Activated CD8-positive, alpha-beta memory T cell treated with anti-CD3 and anti-CD28 coated beads for 36 hours (primary cell): ENCODE results near the gene CIPC. TPM values are rescaled to one million over a fixed set of nuclear protein-coding genes. Genes with fewer than 3 reads are reported as not detected.

Experiments
- CTCF ChIA-PET: fragments of 350-600 bp; sonication (Branson Sonifier 250); formaldehyde crosslinking; loops from one replicate; lab custom pipeline; 2021; ENCODE audit warnings: antibody characterized with exemption; lab: Charles Lee
- POLR2A ChIA-PET: fragments of 350-600 bp; sonication (Branson Sonifier 250); formaldehyde crosslinking; loops from one replicate; lab custom pipeline; 2021; ENCODE audit warnings: antibody characterized with exemption; lab: Charles Lee
- total RNA-seq, 2 experiments: library from RNA; stranded (reverse); gene quantifications; one replicate each; pipeline ENCODE4 v1.2.3, GENCODE V29; 2021

CIPC gene
- total RNA-seq, 2 experiments from 2014 or later = 11.2 to 12.0 TPM

DNA sequence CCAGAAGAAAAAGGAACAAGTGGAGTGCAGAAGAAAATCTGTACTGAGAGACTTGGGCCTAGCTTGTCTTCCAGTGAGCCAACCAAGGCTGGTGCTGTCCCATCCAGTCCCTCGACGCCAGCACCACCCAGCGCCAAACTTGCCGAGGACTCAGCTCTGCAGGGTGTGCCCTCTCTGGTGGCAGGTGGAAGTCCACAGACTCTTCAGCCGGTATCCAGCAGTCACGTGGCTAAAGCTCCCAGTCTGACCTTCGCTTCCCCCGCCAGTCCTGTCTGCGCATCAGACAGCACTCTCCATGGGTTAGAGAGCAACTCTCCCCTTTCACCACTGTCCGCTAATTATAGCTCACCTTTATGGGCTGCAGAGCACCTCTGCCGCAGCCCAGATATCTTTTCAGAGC lies 15.6 kb downstream of the CIPC start:
- CTCF ChIA-PET = interaction anchor here (1.3 kb wide), 1 partner anchor 45 kb away, joined by 3 read pairs; no protein-coding TSS in a partner anchor
- POLR2A ChIA-PET = interaction anchor here (0.5 to 1.0 kb wide), 3 partner anchors 16 to 260 kb away, joined by 3 to 4 read pairs (median 3); no protein-coding TSS in a partner anchor

DNA sequence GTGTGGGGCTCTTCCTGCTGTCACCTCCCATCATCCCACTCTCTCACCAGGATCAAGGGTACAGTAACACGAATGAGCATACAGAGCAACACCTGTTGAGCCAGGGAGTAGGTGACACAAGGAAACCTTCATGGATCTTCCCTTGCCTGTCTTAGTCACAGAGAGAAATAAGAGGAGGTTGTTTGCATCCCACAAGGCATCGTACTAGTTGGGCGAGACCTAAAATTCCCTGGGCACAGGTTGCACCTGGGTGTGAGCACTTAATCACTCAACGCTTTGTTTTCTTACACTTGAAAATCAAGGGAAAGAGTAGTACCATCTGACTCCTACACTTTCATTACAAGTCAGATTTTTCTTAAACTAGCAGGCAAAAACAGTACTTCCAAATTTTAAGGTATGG lies 16.6 kb downstream of the CIPC start:
- POLR2A ChIA-PET = interaction anchor here (1.0 kb wide), 1 partner anchor 87 kb away, joined by 3 read pairs; no protein-coding TSS in a partner anchor

DNA sequence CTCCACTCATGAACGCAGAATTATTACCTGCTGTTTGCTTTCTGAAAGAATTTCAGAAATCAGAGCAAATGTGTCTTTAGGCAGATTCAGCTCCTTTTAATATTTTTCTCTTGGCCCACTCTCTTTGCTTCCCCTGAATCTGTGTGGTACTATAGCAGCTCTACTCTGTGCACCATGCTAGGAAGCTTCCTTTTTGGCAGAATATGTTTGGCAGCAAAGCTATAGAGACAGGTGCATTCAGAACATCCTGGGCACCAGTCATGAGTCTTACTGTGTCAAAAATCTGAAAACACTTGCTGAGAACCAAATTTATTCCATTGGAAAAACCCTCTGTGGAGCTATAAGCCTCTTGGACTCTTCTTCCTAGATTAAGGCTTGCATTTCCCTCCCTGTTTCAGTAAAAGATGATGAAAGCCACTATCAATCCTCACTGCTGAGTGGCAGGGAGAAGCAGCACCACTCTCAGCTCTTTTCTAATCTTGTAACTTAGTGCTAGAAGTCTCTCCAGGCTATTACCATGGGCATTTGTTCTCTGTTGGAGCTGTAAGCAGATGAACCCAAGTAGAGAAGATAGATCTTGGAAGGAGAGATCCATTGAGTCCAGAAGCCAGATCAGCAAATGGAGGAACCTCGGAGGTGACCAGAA lies 18.2 kb downstream of the CIPC start:
- CTCF ChIA-PET = no interaction called here
- POLR2A ChIA-PET = no interaction called here

More for the DNA sequence above, 16.6 kb downstream of the CIPC start:
- CTCF ChIA-PET = no interaction called here

DNA sequence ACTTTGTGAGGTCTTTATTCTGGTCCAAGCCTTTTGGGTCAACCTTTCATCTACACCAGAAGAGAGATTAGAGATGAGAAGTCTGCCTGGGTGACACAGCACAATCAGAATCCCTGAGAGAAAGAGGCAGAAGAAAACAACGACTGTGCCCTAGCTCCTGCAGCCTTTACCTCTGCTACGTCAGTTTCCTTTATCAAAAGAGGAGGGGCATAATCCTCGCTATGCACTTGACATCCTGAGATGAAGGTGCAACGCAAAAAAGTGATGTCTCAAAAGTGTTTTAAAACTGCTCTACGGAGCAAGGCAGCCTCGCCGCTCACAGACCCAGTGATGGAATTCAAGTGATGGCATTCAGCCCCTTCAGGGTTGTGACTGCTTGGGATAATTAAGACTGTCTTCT lies 21.8 kb downstream of the CIPC start:
- POLR2A ChIA-PET = interaction anchor here (0.6 kb wide), 1 partner anchor 20 kb away, joined by 7 read pairs; no protein-coding TSS in a partner anchor
- CTCF ChIA-PET = interaction anchor here (0.6 to 1.8 kb wide), 3 partner anchors 21 to 57 kb away, joined by 3 to 5 read pairs (median 3); no protein-coding TSS in a partner anchor

DNA sequence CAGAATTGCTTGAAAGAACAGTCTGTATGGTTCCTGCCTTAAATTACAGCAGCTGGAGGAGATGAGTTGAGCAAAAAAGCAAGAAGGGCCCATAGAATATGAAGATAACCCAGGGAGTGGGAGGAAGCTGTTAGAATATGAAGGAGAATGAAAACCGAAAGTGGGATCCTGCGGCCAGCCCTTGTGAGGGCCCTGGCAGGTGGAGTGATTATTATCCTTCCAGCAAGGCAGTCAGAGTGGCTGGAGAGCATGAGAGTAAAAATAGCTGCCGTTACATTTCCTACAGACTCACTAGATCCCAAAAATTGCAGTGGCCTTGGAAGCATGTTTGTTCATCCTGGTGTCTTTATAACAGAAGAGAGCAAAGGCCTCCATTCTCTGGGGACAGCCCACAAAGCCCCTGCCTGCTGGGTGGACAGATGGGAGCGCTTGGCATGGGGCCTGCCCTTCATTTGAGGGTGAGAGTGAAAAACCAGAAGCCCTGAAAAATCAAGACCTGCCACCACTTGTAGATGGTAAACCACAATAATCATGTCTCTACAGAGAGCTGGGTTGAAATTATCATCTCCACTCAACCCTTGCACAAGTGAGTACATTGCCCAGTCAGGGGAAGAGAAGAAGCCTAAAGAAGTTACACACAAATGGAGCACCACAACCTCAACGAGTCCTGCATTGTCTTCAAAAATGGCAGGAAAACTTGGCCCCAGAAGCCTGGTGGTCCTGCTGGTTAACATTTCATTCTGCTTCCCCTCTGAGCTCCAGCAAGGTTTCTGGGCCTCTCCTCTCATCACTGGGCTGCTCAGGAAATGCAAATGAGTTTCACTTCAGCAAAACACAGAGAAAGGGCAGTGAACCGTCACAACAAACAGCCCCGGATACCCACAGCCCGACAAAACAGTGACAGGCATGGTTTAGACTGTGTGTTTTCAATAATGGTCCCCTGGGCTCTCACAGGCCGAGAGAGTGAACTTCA lies 23.0 kb downstream of the CIPC start:
- ChIA-PET POLR2A (interaction anchor here (0.6 kb wide), 2 partner anchors 21 to 23 kb away, joined by 3 to 7 read pairs; partner anchors contain the start of gene CIPC), CTCF (interaction anchor here (0.6 to 1.8 kb wide), 4 partner anchors 22 to 288 kb away, joined by 3 to 5 read pairs (median 4); no protein-coding TSS in a partner anchor)

DNA sequence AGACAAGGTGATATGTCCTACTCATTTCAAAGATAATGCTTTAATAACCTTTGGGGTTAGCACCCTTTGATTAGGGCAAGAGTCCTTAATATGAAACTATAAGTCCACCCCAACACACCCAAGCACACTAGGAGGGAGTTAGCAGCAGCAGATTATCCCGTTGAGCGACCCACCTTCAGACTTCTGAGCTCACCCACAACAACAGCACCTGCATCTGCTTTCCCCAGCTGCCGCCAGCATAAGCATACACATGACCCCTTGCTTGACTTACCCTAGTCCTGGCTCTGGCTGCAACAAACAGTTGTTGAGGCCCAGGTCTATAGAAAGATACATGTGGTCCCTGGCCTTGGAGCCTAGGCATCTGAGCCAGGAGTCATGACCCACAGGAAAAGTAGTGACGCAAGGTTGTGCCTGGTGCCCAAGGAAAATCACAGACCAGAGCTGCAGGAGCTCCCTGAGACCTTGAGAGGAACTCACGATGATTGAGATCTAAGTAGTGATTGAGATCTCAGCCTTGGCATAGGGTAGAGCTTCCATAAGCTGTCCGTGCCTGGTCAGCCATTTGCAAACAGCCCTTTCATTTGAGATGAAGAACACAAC lies 24.6 kb downstream of the CIPC start:
- CTCF ChIA-PET = interaction anchor here (0.6 to 2.8 kb wide), 5 partner anchors 13 to 193 kb away, joined by 3 to 12 read pairs (median 4); no protein-coding TSS in a partner anchor
- POLR2A ChIA-PET = interaction anchor here (1.2 to 1.4 kb wide), 2 partner anchors 24 to 199 kb away, joined by 3 to 8 read pairs; partner anchors contain the start of gene CIPC

DNA sequence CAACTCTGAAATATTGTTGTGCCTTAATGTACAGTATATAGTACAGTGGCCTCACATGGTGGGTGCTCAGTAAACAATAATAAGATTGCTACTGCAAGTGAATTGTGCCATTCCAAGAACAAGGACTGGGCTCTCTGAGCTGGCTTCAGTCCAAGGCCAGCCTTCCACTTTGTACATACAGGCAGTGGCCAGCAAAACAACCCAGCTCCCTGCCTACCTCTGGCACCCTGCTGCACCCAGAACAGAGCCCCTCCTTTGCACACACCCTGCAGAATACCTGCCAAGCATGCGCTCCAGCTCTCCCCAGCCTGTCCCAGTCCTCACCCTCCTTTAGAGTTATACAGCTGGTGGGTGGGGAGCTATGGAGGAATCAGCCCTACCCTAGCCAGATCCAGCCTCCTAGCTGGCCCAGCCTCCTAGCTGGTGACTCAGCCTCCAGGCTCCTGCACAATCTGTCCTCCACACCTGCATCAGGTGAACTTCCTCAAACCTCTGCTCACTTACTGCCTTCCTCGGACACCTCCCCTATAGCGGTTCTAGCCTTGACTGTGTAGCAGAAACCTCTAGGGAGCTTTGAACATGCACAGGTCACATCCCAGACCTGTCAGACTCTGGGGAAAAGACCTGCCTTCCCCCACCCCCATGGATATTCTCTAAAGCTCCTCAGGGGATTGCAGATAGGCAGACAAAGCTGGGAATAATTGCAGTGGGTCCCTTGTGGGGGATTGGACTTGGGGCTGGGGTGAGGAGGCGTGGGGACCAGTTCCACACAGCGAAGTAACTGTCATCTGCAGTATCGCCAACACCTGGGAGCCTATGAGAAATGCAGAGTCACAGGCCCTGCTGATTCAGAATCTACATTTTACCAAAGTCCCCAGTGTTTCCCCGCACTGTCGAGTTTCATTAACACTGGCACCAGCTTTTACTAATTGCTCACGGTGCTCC lies 25.6 kb downstream of the CIPC start:
- ChIA-PET CTCF (interaction anchor here (0.6 to 2.8 kb wide), 12 partner anchors 12 to 257 kb away, joined by 3 to 12 read pairs (median 3); partner anchors contain the start of gene ZDHHC22), POLR2A (interaction anchor here (0.7 to 1.4 kb wide), 4 partner anchors 25 to 198 kb away, joined by 3 to 8 read pairs (median 4); partner anchors contain the start of gene CIPC)

DNA sequence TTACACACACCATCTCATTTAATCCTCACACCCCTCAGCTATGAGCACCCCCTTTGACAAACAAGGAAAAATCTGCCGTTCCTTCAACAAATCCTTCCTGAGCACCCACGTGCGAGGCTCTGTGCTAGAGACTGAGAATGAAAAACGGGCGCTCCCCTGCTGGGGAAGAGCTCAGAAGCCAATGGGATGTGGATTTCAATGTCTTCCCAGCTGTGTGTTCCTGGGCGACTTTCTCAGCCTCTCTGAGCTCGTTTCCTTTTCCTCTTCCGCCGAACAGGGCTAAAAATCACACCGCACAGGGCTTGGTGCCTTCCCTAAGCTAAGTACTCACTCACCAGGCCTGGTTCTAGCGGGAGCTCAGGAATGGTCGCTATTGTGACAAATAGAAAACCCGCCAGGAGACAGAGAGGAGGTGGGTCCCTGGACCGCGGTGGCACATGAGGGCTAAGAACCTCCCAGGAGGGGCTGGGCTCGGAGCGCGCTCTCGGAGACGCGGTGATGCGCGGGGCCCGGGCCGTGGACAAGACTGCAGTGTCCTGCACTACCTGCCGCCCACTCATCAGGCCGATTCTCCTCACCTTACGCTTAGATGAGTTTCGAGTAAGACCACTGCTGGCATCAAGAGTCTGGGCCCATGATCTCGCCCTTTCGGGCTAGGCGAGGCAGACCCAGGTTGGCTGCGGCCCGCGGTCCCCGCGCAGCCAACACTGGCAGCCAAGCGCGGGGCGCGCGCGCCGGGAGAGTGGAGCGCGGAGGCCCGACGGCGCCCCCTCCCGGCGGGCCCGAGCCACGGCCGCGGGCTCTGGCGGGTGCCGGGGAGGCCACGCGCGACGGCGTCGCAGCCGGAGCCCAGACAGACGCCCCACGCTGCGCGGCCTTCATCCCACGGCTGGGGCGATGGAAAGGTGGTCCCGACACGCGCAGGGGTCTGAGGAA lies 26.6 kb downstream of the CIPC start:
- ChIA-PET POLR2A (interaction anchor here (0.7 to 1.0 kb wide), 2 partner anchors 26 to 162 kb away, joined by 3 to 4 read pairs; partner anchors contain the start of gene CIPC), CTCF (interaction anchor here (0.7 to 2.8 kb wide), 8 partner anchors 11 to 258 kb away, joined by 3 to 12 read pairs (median 3); partner anchors contain the start of gene ZDHHC22)

DNA sequence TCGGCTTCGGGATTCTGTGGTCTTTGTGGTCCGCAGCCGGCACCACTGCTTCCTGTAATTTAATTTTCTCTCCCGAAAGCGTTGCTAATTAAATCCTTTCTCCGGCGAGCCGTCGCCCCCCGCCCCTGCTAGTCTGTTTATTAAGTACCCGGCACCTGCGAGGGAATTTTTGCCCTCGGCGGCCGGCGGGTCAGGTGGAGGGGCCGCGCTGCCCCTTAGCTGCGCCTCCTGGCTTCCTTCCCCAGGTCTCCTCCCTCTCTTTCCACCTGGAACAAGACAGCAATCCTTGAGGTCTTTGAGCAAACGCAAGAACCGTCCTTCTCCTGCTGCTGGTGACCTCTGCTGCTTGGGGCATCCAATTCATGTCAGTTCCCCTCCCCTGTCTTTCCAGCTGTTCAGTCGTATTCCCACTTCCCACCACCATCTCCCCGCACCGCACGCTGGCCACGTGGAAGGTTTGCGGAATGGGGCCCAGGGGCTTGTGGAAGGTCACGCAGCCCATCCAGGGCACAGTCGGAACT lies 27.3 kb downstream of the CIPC start:
- ChIA-PET CTCF (no interaction called here), POLR2A (no interaction called here)

DNA sequence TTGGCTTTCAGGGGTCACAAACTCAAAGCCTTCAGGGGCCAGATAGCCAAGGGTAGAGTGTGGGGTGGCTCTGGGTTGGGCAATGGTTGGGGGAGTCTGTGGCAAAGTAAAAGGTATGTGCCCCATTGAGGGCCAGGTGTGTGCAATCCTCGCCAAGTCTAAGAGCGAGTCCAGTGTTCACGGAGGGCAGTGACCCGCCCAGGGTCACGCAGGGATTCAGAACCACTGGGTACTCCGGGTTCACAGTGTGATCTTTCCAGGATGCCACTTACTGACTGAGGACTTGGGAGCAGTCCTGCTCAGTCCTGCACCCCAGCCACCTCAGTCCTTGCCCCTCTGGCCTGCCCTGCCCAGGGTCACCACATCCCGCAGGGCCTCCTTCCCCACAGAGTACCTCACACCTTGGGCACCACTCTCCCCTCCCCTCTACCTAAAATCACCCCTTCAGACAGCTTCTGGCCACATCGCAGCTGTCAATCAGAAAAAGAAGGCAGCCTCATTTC lies 27.8 kb downstream of the CIPC start:
- POLR2A ChIA-PET = no interaction called here
- CTCF ChIA-PET = no interaction called here

DNA sequence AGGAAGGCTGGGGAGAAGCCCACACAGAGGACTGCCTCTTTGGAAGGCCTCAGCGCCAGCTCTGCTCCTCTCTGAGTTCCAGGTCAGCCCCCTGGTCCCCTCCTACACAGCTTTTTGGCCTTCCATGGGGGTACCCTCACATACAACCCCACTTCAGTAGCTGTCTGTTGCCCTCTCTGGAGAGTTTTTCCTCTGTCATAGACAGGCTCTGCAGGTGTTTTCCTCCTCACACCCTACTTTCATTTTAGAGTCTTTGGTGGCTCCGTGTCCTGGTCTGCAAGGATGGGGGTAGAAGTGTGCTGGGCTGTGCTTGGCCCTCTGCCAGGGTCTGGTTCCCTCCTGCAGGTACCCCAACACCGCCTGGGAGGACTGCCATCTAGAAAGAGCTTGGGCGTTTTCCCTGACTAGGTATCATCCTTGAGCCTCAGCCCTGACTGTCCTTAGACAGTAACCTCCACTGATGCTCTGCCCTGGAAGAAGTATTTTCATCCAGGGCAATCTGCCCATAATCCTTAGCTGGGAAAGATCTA lies 28.5 kb downstream of the CIPC start:
- CTCF ChIA-PET = interaction anchor here (0.7 kb wide), 1 partner anchor 15 kb away, joined by 4 read pairs; the partner anchor contains the start of gene ZDHHC22
- POLR2A ChIA-PET = no interaction called here

DNA sequence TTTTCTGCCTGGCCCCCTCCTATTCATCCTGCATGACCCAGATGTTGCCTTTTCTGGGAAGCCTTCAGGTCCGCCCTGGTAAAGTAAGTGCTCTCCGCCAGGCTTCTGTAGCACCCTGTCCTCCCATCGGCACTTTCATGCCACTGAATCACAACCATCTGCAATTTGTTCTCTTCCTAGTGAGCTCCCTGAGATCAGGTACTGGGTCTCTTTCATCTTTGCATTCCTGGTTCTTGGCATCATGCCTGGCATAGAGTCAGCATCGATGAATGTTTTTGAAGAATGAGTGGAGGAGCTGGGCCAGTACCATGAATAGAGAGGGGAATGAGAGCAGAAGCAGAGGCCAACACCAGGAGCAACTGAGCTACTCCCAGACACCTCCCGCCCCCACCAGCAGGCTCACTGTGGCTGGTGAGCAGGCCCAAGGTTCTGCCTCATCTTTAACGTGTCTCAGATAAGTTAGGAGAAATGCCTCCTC lies 30.4 kb downstream of the CIPC start:
- POLR2A ChIA-PET = no interaction called here
- CTCF ChIA-PET = interaction anchor here (0.9 kb wide), 1 partner anchor 215 kb away, joined by 3 read pairs; no protein-coding TSS in a partner anchor

DNA sequence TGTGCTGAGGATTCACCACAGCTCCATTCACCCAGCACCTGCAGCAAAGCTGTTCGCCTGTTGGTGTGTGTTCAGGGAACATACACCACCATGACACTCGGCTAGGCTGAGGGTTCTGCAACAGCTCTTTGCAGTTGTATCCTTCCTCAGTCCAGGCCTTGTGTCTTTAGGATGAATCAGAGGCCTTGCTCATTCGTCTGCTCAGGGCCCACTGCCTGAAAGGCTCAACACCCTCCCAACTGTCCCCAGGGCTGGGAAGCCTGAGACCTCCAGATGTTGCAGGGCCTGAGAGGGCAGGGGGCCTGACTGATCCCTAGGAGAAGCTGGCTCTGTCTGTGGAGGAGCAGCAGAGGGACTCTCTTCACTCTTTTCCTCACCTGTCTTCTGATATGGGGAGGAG lies 32.3 kb downstream of the CIPC start:
- CTCF ChIA-PET = no interaction called here
- POLR2A ChIA-PET = no interaction called here

DNA sequence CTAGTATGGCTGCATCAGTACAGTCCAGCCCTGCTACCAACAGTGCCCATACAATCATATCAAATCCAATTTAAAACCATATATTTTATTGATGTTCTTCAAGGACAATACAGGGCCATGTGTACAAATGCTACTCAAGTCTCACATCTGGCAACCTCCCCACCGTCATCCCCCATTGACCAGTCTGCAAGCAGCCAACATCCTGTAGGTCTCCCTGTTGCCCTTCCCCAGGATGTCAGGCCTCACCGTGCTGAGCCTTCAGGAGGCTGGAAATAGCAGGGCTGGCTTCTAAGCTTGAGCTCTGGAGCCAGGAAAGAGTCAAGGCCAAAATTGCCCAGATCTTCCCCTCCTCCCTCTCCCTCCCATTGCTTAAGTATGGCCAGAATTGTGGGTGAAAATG lies 33.1 kb downstream of the CIPC start:
- ChIA-PET CTCF (no interaction called here), POLR2A (no interaction called here)

DNA sequence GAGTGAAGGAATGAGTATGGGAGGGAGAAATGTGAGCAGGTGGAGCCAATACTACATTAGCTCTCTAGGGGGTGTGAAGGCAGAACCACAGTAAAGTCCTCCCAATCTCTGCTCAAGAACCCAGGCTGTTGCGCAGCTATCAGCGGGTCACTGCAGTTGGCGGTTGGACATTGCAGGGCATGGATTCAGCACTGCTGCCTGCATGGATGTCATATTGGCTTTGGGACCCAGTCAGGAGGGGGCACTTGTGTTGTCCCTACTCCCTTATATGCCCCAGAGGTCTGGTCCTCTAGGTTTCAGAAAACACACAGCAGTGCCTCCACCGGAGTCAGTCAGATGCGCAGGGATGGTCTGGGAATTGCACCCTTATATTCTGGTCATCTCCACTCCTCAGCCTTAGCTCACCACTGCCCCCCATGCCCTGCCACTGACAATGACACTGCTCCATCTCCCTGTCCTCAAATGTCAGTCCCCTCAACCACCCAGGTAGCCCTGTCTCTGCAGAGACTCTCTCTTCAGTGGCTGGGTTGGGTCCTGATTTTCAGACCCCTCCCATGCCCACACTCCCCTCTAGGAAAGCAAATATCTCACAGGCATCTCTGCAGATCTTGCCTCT lies 33.9 kb downstream of the CIPC start:
- ChIA-PET POLR2A (no interaction called here), CTCF (no interaction called here)
